GM21619 (cell line): ENCODE results near the gene RBP3.

Experiments used
- ATAC-seq: cut with Tn5 transposase; IDR thresholded peaks from one replicate; pipeline ENCODE4 v1.9.1; 2021; ENCODE audit not compliant: unreplicated experiment

The RBP3 gene

DNA sequence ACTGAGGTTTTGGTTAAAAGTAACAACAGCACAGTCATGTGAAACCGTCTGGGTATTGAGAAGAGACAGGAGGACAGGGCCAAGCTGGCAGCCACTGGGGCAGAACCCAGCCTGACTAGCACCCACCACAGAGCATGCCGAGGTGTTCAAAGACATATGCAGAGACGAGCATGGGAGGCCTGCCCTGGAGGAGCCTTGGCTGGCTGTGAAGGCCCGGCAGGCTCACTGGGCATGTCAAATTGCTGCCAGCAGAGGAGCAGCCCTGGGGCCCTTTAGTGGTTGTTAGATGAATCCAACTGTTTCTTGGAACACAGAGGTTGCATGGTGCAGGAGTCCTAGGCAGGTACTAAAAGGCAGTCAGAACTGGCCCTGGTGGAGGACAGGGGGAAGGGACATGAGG lies 30.9 kb upstream of the RBP3 start:
- no peak for ATAC-seq

DNA sequence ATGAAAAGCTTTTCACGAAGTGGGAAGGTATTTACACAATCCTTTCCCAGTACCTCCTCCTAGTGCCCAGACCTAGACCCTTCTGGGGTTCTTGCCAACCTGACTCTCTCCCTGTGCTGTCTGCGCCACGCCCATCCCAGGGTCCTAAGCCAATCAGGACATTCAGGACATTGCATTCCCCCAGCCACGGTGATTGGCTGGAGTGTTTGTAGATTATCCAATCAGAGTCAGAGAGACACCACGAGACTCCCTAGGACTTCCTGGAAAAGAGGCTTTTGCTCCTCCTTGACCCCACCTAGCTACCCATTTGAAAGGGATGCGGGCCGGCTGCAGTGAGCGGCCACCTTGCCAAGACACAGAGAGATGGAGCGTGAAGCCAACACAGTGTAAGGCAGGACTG lies 29.5 kb upstream of the RBP3 start:
- ATAC-seq, result no peak

DNA sequence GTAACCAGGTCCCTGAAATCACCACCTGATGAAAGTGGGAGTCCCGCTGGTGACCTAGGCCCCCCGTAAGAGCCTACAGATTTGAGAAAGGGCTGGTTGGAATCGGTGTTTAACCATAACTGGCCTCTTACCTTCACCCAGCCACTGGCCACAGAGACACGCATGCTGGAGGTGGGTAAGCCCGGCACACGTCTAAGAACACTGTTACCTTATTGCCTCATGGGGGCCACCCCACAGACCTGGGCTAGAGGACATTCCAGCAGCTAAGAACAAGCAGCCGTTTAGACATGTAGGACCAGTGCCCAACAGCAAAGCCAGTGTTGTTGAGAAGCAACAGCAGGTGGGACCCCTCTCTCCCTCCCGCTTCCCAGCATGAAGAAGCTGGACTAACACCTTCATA lies 28.4 kb upstream of the RBP3 start:
- ATAC-seq, result no peak

DNA sequence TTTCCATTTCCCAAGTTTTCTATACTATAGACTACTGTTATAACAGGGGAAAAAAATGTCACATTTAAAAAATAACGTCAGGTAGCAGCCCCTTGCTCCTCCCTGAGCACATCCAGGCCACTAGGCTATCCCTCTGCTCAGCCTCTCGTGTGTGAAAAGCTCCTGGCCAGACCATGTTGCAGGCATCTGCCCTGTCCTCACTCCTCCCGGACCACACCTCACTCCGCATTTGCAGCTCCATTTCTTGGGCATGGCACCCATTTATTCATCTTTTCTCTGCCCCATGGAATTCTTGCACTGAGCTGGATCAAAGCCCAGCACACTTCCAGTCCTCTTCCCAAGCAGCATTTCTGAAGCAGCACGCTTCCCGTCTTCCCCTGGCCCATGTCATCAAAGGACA lies 27.4 kb upstream of the RBP3 start:
- ATAC-seq, result no peak

DNA sequence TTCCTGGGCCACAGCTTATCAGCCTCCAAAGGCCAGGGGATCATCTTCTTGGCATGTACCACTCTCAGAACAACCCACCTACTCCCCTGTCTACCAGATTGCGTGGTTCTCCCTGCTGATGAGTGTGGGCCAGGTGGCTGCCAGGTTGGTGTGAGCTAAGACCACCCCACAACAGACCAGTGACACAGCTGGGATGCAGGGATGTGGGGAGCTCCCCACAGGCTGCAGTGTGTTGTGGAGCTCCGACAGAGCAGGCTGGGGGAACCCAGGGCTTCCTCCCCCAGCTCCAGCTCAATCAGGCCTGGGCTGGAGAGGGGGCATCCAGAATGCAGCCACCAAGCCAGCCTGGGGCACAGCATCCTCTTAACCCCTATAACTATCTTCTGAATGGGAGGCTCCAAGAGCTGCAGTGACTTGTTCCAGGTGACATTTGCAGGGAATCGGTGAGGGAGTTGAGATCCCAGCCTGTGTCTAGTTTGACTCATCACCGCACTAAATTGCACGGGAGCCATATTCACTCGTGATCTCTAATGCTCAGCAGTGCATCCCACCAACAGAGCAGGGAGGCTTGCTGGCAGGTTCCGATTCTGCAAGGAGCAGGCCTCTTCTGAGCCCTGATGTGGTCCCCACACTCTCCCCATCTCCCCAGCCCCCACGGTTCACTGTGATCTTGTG lies 26.5 kb upstream of the RBP3 start:
- no peak for ATAC-seq

DNA sequence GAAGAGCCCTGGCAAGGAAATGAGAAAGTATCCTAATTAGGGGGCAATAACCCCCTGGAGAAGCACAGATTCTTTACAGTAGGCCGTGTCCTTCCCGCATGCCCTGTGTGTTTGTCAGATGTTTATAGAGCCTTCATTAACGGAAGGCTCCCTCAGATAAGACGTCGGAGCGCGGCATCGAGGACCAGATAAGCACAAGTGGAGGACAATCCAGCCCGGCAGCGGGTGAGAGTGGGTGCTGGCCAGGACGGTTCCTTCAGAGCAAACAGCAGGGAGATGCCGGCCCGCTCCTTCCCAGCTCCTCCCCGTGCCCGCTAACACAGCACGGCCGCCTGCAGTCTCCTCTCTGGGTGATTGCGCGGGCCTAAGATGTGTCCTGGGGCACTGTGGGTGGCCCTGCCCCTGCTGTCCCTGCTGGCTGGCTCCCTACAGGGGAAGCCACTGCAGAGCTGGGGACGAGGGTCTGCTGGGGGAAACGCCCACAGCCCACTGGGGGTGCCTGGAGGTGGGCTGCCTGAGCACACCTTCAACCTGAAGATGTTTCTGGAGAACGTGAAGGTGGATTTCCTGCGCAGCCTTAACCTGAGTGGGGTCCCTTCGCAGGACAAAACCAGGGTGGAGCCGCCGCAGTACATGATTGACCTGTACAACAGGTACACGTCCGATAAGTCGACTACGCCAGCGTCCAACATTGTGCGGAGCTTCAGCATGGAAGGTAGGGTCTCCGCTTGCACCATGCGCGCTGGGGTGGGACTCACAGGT lies 25.7 kb upstream of the RBP3 start, which contains the start of gene GDF2:
GDF2 (plus strand) TSS at position 155 of the 762 bp plus-strand sequence; CDS start at position 370, 215 bp downstream.
- no peak for ATAC-seq

DNA sequence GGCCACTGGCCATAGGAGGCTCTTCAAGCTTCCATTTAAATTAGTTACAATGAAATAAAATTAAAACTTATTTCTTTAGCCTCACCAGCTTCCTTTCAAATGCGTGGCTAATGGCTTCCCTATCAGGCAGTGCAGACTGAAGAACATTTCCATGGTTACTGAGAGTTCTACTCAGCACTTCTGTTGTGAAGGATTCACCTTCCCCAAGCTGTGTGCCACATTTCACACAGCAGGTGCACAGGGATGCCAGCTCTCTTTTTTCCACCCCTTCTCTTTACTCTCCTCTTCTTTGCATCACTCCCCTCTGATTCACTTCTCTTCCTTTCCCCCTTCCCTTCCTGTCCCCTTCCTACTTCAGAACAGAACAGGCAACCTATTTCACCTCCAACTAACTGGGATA lies 25.1 kb upstream of the RBP3 start:
- ATAC-seq, result no peak

DNA sequence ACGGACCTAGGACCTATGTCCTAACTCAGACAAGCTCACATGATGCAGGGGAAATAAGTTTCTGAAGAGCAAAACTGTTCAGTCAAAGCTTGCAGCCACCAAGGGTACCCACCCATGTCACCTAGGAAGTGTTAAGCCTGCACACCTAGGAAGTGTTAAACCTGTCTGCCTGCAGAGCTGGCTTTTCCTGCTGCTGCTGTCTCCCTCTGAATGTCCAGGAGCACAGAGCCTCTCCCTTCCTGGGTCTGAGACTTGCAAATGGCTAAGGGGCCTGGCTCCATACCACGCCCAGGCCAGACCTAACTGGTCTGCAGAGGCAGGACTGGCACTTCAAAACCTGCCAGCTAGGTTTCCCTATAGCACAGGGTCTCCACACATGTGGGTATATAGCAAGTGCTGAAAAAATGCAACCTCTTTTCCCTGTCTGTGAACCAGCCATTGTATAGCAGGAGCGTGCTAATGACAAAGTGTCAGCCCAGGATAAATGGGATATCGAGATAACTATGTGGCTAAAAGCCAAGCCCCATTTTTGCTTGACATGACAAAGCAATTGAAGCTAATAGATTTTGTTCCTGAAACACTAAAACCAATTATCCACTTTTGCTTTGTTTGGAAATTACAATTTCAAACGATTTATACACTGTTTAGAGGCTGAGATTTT lies 24.4 kb upstream of the RBP3 start:
- ATAC-seq, result no peak

DNA sequence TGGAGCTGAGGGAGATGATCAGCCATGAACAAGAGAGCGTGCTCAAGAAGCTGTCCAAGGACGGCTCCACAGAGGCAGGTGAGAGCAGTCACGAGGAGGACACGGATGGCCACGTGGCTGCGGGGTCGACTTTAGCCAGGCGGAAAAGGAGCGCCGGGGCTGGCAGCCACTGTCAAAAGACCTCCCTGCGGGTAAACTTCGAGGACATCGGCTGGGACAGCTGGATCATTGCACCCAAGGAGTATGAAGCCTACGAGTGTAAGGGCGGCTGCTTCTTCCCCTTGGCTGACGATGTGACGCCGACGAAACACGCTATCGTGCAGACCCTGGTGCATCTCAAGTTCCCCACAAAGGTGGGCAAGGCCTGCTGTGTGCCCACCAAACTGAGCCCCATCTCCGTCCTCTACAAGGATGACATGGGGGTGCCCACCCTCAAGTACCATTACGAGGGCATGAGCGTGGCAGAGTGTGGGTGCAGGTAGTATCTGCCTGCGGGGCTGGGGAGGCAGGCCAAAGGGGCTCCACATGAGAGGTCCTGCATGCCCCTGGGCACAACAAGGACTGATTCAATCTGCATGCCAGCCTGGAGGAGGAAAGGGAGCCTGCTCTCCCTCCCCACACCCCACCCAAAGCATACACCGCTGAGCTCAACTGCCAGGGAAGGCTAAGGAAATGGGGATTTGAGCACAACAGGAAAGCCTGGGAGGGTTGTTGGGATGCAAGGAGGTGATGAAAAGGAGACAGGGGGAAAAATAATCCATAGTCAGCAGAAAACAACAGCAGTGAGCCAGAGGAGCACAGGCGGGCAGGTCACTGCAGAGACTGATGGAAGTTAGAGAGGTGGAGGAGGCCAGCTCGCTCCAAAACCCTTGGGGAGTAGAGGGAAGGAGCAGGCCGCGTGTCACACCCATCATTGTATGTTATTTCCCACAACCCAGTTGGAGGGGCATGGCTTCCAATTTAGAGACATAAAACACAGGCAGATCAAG lies 22.6 kb upstream of the RBP3 start:
- ATAC-seq, result no peak

DNA sequence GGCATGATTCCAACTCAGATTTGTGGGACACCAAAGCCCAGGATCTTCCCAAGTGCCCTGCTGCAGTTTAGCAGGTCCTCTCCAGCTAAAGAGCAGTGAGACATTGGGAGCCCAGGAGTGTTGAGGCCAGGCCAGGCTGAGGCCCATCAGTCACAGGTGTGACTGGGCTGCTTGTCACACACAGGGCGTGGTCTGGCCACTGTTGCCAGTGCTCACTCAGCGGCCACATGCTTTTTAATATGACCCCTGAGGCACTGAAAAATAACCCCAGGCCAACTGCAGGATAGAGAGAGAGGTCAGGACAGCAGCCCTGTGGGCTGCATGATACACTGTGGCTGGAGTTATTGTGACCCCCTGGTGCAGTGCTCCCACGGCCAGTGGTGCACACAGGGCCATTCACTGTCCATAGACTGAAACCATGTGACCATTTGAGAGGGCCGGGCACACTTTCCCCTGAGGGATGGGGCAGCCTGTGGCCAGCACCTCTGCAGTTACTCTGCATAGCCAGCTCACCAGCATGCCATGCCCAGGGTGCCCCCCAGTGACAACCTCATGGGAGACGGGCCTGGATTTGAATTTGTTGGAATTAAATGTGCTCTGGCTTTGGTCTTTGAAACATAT lies 21.7 kb upstream of the RBP3 start:
- ATAC-seq, result no peak

DNA sequence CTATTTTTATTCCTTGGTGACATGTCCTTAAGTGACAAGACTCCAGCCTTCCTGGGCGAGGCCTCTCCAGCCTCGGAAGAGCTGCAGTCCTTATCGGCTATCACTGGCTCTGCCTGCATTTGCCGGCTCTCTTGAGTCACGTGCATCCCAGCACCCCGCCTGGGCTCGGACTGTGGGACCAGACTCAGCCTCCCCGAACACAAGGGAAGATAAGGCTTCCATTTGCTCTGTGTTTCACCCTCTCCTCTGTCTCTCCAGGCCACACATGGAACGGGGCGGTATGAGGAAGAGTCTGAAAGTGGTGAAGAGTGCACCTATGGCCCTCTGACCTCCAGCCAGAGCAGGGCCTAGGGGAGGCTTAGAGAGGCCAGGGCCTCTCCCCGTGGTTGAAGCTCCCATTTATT lies 21.2 kb upstream of the RBP3 start:
- ATAC-seq, result no peak

DNA sequence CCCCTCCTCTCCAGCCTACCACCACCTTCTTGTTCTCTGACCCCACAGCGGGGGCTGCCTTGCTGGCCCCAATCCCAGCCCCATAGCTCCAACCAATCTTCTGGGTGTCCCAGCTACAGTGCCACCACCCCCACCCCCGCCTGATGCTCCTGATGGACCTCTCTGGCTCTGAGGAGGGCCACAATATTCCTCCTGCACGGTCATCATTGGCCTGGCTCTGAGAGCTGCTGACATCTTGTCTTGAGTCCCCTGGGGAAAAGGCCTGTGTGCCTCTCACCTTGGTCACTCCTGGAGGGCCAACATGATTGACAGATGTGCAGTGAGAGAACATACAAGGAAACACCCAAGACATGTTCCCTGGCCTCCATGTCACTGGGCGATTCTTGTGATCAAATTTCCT lies 18.3 kb upstream of the RBP3 start:
- no peak for ATAC-seq

DNA sequence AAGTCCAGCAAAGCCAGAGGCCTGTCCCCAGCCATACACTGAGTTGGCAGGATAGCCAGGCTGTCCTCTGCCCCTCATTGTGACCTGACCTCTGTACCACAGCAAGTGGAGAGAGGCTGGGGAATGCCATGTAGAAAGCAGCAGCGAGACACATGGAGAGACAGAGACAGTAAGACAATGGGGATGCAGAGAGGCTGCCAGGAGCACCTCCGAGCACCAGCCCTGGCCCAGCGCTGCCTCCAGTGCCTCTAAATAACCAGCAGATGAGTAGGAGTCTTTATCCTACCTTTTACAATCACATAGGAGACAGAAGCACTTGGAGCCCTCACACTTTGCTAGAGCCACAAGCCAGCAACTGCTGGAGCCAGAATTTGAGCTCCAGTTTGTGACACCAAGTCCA lies 17.8 kb upstream of the RBP3 start:
- no peak for ATAC-seq

DNA sequence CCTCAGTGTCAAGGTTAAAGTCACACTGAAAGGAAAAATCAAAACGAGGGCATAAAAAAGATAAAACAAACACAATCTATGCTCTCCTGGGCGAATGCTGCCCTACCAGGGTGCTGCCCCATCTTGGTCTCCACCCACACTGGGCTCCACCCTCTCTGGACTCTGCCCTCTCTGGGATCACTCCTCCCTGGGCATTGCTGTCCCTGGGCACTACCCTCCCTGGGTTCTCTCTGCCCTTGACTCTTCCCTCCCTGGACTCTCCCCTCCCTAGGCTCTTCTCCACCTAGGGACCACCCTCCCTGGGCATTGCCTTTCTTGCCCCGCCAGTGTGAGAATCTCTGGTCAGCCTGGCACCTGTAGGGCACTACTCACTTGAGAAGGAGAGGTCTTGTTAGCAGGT lies 17.4 kb upstream of the RBP3 start:
- no peak for ATAC-seq

DNA sequence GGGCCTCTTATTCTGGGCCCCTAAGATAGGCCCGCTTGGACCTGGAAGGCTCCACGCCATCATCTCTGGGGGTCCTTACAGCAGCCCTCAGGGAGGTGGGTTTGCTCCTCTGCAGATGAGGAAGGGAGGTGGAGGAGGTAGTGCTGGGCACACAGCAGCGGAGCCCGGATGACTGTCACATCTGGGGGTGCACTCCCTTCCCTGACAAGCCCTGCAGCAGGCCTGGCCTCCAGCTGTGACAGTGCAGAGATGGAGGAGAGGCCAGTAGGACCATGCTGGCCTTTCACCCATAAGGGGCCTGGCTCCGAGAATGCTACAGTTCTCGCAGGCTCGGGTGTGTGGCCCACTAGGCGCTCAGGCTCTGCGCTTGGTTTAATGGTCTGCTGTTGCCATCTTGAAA lies 16.7 kb upstream of the RBP3 start:
- ATAC-seq, result no peak

DNA sequence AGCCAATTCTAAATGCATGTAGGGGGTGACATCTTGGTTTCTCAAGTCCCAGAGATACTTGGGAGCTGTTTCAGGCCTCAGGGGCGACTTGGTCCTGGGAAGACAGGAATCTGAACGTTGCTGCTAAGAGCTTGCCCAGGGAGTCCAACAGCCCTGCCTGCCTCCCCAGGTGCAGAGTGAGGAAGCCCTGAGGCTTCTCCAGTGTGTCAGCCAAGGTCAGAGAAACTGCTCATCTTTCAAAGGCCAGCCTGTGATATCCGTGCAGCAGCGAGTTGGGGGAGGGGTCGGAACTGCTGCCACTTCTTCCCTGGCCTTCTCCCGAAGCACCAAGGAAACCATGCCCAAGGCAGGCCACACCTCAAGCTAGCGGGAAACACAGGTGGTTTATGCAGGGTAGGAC lies 16.2 kb upstream of the RBP3 start:
- ATAC-seq, result no peak

DNA sequence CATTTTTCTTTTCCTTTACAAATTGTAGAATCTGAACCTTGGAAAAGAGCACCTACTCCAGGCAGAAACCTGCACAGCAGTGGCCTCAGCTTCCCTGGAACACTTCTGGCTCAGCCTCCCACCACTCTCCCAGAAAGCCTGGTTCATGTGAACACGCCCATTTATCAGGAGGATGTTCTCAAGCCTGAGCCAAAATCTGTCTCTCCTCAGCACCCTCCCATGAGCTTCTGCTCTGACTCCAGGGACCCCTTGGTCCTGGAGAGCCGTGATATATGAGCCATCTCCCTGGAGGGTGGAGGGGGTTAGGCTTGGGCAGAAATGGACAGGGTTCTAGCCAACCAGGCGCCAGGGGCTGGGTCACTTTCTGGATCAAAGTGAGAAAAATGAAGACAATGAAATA lies 15.8 kb upstream of the RBP3 start:
- no peak for ATAC-seq

DNA sequence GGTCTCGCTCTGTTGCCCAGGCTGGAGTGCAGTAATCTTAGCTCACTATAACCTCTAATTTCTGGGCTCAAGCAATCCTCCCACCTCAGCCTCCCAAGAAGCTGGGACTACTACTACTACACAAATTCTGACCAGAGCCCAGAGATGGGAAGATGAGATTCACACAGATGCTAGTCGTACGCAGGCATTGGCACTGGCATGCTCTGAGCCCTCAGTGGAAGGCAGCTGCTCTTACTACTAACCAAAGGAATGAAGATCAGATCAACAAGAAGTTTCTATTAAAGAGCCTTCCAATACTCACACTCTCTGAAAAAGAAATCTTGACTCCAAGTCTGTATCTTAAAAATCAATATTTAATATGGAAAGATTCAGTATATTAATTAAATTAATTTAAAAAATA lies 15.2 kb upstream of the RBP3 start:
- ATAC-seq, result no peak

DNA sequence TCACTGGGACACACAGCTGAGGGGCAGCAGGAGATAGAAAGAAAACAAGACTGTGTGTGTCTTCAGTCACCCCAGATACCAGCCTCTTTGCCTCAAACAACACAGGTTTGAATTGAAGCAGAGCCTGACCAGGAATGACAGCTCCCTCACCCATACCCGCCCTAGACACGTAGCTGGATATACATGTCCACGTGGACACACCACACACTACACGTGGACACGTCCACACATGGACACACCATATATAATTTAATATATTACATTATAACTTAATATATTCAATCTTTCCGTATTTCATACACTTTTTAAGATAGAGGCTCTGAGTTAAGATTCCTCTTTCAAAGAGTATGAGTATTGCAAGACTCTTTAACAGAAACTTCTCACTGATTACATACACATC lies 14.6 kb upstream of the RBP3 start:
- ATAC-seq, result no peak

DNA sequence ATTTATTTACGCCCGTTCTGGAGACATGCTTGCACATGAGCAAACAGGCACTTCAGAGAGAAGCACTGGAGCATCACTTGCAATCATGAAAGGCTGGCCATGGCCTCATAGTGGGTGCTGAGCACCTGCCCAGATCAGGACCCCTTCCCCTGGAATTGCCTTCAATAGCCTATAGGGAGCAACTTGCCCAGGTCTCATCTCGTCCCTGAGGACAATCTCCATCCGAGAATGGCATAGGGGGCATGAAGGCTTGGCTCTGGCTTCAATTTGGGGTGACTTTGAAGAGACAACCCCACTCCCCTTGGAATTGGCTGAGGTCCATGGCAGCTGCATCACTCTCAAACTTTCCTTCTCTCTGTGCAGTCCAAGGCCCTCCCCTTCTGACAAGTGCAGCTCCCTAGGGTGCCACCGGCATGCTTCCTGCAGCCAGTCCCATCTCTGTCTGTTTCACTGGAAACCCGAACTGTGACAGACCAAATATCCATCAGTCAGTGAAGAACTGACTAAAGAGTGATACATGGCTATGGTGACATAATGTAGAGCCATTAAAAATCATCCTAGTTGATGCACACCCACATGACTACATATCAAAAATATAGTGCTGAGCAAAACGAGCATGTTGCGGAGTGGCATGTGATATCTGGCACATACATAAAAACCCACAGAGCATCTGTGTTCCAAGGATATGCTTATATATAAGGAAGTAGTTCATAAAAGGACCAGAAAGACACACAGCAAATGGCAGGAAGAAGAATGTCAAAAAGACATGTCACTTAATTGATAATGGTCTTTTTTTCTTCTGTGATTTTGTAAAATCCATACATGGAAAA lies 13.5 kb upstream of the RBP3 start:
- ATAC-seq, result no peak
